ENCODE measurements around the gene MORC3.
"Not testable (repeated sequence)": the region's sequence is repeated elsewhere in the genome, so short reads cannot be mapped to it uniquely, and the experiment has no call there.

The MORC3 gene

DNA sequence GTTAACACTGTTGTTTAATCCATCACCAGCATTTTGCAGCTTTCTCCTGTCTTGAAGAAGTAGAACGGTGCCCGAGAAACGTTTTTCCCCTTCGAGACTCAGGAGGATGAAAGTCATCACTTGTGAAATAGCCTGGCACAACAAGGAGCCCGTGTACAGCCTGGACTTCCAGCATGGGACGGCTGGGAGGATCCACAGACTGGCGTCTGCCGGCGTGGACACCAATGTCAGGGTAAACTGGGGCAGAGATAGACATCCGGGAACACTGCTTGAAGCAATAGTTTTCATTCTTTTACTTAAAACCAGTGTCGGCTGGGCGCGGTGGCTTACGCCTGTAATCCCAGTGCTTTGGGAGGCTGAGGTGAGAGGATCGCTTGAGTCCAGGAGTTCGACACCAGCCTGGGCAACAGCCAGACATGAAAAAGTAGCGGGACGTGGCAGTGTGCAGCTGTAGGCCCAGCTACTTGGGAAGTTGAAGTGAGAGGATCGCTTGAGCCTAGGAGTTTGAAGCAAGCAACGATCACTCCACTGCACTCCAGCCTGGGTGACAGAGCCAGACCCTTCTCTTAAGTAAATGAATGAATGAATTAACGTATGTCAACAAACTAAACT, 66.1 kb downstream of the MORC3 start:
- DNase-seq: peak in 1 of 14 donors; percentile 2

DNA sequence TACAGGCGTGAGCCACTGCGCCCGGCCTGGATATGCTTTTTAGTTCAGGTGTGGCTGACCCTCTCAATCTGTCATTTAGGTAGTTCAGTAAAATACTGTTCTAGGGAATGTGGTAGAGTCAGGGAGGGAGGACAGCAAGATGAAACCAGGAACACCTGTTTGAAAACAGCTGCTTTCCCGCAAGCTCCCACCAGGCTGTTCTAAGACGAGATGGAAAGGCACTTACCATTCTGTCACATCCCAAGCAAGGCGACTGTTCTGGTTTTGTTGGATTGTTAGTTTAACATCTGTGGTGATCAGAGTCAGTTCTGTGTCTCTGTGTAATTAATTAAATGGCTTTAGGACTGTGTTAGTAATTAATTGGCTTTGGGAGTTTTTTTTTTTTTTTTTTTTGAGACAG, 68.1 kb downstream of the MORC3 start:
- no peak for DNase-seq

DNA sequence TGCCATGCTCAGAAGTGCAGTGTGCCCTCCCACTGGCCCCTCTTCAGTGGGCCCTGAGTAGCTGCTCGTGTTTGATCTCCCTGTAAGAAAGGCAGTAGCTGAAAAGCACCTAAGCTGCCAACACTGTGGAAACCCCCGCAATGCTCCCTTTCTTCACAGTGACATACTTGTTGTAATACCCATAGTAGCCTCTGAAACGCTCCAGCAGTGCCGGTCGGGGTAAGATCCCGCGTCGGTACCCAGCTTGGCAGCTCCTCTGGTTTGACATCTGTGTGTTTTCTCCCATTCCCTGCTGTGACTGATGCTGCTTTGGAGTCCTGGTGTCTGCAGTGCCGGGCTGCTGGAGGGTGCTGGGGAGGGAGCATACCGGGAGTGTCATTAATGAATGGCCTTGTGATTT, 68.8 kb downstream of the MORC3 start:
- peak in 3 of 14 donors; percentile 2 to 11 (median 3) for DNase-seq

- not testable (repeated sequence) for DNase-seq
Measured at GRCh38 chr21:36391649-36392048, 71.7 kb downstream of the MORC3 start.

DNA sequence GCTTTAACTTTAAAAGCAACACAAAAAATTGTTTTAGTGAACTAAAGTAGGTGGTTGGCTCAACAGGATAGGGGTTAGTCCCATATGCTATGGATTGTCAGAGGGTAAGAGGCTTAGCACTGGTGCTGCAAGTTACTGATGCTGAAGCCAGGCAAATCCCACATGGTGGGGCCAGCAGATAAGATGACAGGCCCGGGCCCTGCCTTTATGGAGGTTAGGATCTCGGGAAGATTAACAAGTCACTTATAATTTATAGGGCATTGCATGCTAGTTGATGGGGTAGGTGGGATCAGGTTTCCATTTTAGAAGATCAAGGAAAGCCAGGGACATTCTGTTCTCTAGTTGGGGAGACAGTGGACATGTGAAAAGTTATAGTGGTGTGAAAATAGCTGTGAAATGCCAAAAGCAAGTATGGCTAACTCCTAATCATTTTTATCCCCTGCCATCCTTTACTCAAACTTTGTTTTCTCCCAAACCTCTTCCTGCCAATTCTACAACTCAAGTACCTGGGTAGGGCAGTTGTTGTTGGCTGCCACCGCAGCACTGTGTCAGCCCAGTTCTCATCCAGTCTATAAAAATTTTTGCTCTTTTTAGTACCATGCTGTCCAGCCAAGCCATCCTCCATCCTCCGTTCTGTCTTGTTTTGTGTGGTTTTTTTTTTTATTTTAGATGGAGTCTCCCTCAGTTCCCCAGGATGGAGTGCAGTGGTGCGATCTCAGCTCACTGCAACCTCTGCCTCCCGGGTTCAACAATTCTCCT, 75.5 kb downstream of the MORC3 start:
- no peak for DNase-seq

GRCh38 chr21:36396325-36396724, 76.3 kb downstream of the MORC3 start:
- no peak for DNase-seq

- no peak for DNase-seq
Measured at GRCh38 chr21:36396971-36397370, 77.0 kb downstream of the MORC3 start.

- no peak for DNase-seq
Measured at GRCh38 chr21:36397606-36398005, 77.6 kb downstream of the MORC3 start.

- DNase-seq: not testable (repeated sequence)
Measured at GRCh38 chr21:36399736-36400135, 79.7 kb downstream of the MORC3 start.

DNA sequence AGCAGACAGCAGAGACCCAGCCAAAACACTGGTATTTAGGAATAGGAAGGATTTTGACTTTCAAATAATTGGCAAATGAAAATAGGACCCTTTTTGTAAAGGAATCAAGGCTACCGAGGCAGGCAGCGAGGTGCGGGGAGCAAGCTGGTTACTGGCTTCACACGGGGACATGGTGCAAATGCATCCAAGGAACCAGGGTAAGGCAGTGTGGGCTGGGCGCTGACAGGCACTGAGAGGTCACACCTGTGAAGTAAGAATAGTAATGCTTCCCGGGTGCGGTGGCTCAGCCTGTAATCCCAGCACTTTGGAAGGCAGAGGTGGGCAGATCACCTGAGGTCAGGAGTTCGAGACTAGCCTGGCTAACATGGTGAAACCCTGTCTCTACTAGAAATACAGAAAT, 80.7 kb downstream of the MORC3 start:
- no peak for DNase-seq

GRCh38 chr21:36402339-36402738, 82.3 kb downstream of the MORC3 start:
- DNase-seq: no peak

DNA sequence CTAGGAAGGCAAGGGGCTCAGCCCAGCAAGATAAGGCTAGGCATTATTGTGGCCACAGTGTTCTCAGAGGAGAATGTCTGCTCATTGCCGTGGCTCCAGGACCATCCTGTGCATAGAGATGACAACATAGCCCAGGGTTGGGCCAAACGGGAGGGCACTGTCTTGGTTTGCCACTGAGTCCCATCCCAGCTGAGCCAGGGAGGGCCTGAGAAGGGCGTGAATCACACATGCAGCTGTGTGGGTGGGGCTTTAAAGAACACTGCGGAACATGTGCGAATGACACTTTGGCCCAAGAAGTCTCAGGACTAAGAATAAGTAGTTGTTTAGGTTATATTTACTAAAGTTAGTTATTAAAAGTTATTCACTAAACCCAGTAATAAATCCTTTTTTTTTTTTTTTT, 83.7 kb downstream of the MORC3 start:
- DNase-seq: no peak

DNA sequence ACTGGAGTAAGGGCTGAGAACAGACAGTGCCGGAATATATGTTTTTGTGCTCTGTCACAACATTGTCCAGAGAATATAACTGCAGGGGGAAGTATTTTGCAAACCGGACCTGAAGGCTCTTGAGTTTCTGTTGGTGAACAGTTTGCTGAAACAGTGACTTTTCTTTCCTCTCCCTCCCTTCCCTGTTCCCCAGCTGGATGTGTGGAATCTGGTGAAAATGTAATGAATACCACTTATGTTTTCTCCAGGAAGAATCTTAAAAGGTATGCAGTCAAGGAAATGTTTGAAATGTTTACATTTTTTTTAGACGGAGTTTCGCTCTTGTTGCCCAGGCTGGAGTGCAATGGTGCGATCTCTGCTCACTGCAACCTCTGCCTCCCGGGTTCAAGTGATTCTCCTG, 88.6 kb downstream of the MORC3 start:
- DNase-seq: no peak

- no peak for DNase-seq
Measured at GRCh38 chr21:36411301-36411700, 91.3 kb downstream of the MORC3 start.

GRCh38 chr21:36412916-36413315, 92.9 kb downstream of the MORC3 start:
- no peak for DNase-seq

DNA sequence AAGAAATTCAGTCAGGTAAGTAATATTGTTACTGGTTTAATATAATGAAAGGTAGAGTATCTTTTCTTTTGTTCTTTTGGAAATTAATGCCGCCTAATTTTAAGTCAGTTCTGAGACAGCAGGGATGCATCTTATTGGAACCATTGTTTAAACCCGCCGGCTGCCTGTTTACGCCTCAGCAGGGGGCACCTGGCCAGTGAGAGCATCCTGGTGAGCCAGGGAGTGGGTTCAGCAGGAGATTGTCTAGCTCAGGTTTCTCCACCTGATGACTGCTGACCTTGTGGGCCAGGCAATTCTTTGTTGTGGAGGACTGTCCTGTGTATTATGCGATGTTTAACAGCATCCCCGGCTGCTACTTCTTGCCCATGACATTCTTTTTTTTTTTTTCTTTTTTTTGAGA, 95.4 kb downstream of the MORC3 start:
- DNase-seq: no peak

DNA sequence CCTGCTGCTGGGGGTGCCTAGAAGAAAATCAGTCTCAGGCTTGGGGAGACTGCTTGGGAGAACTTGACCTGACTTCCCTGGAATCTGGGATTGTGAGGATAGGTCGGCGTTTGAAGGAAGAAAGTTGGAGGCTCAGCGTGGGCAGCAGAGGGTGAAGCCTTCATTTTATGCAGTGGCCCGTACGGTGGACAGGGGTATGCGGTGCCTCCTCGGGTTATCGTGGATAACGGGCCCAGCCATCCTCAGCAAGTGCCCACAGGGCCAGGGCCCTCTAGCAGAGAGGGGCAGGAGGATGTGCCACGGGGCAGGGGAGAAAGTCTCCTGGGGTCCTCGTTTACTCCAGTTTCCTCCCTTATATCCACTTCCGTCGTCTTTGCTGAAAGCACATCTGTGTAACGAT, 99.2 kb downstream of the MORC3 start:
- DNase-seq: no peak

- peak in 11 of 14 donors; percentile 4 to 42 (median 23) for DNase-seq
Measured at GRCh38 chr21:36419996-36420395, 100.0 kb downstream of the MORC3 start.

DNA sequence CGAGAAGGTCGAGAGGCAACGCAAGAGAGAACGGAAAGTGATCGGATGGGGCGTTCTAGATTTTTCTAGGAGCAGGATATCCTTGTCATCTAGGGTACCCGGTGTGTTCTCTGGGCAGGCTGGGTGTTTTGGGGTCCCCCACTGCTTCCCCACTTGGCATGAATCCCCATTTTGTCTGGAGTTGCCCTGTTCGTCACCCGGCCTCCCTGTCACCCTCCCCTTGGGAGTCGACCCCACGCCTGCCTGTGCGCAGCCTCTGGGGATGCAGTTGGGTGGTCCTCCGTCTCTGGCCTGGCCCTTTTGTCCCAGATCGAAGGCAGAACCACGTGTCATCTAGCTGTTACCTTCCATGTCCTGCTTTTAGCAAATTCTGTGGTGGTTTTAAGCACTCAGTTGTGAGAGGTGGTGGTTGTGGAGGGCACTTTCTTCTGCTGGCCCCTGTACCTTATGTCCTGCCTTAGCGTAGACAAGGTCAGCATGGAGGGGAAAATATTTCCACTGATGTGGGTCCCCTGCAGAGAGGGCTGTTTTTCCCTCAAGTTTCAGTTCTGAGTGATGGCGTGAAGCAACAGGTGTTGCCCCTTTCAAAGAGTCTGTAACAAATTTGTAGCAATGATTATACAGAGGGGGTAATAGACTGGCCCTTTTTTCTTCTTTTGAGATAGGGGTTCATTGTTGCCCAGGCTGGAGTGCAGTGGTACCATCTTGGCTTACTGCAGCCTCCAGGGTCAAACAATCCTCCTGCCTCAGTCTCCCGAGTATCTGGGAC, 100.8 kb downstream of the MORC3 start:
- no peak for DNase-seq

GRCh38 chr21:36422279-36423098, 102.5 kb downstream of the MORC3 start:
- DNase-seq: peak in 1 of 14 donors; percentile 7

DNA sequence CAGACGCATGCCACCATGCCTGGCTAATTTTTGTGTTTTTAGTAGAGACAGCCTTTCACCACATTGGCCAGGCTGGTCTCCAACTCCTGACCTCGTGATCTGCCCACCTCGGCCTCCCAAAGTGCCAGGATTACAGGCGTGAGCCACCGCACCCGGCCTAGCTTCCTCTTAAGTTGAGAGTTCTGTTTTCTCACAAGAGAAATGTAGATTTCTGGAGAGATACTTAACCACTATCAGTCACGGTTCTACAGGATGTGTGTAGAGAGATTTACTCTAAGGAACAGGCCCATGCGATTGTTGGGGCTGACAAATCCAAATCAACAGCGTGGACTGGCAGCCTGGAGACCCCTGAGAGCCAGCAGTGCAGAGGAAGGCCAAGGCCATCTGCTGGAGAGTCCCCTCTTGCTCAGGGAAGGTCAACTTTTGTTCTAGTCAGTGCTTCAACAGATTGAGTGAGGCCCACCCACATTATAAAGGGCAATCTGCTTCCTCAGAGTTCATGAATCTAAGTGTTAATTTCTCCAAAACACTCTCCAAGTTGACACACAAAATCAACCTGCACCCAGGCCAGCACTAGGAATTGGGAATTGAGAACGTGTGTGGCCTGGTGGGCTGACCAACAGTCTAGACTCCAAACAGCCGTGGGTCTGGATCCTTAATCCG, 103.9 kb downstream of the MORC3 start:
- DNase-seq: no peak

DNA sequence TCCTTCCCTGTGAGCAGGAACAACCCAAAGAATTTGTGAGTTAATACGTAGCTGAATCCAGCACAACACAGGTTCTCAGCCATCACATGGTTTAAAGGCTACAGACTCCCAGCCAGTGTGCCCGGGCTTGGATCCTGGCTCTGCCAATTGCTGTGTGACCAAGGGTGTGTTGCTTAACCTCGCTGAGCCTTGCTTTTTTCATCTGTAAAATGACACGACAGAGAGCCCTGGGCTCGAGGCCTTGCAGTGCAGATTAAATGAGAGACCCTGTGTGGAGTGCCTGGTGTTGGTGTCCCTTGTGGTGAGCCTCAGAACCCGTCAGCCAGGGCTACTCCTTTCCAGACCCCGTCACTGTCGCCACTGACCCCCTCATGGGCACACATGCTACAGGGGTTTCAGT, 104.6 kb downstream of the MORC3 start:
- DNase-seq: no peak
